SK-N-SH treated with all-trans-retinoic acid at 6 μM for 48 hours (cell line): ENCODE data around the gene PLXNA4.

Experiments used
- ATAC-seq: fragments of 200-7000 bp; cut with Tn5 transposase; 3 replicates; pipeline ENCODE4 v1.9.1; 2020; ENCODE audit warnings: mild to moderate bottlenecking, moderate library complexity
- ARNTL ChIP-seq: fragments of 450-650 bp; formaldehyde crosslinking; IDR thresholded peaks from 2 replicates; pipeline ENCODE4 v1.5.0; 2020; ENCODE audit warnings: low read depth, mild to moderate bottlenecking, moderate library complexity, borderline replicate concordance
- BACH2 ChIP-seq: fragments of 250-450 bp; sonication (Bioruptor Pico); IDR thresholded peaks from 2 replicates; pipeline ENCODE4 v1.9.0; 2021; ENCODE audit warnings: mild to moderate bottlenecking, borderline replicate concordance
- CREB5 ChIP-seq: fragments of 250-450 bp; sonication (Bioruptor Pico); IDR thresholded peaks from 2 replicates; pipeline ENCODE4 v1.5.1; 2020; ENCODE audit warnings: low read depth, mild to moderate bottlenecking, moderate library complexity
- CSDC2 ChIP-seq: fragments of 250-450 bp; sonication (Bioruptor Pico); IDR thresholded peaks from 2 replicates; pipeline ENCODE4 v1.5.0; 2020; ENCODE audit warnings: mild to moderate bottlenecking, moderate library complexity
- CSRNP3 ChIP-seq: fragments of 250-450 bp; sonication (Bioruptor Pico); IDR thresholded peaks from 2 replicates; pipeline ENCODE4 v1.5.1; 2021; ENCODE audit warnings: mild to moderate bottlenecking, moderate library complexity
- ESRRG ChIP-seq: fragments of 250-450 bp; sonication (Bioruptor Pico); IDR thresholded peaks from 2 replicates; pipeline ENCODE4 v1.6.1; 2021; ENCODE audit warnings: mild to moderate bottlenecking
- GLIS3 ChIP-seq: fragments of 250-450 bp; sonication (Bioruptor Pico); IDR thresholded peaks from 2 replicates; pipeline ENCODE4 v1.5.0; 2020; ENCODE audit warnings: mild to moderate bottlenecking, moderate library complexity
- ISL1 ChIP-seq: fragments of 250-450 bp; sonication (Bioruptor Pico); IDR thresholded peaks from 2 replicates; pipeline ENCODE4 v2.1.2; 2022; ENCODE audit warnings: mild to moderate bottlenecking, moderate library complexity
- OSR1 ChIP-seq: fragments of 250-450 bp; sonication (Bioruptor Pico); IDR thresholded peaks from 2 replicates; pipeline ENCODE4 v1.8.0; 2022; ENCODE audit warnings: moderate library complexity, mild to moderate bottlenecking, inconsistent platforms
- PATZ1 ChIP-seq: fragments of 250-450 bp; sonication (Bioruptor Pico); IDR thresholded peaks from 2 replicates; pipeline ENCODE4 v1.8.0; 2020; ENCODE audit warnings: mild to moderate bottlenecking, moderate library complexity, borderline replicate concordance
- POU6F1 ChIP-seq: fragments of 250-450 bp; sonication (Bioruptor Pico); IDR thresholded peaks from 2 replicates; pipeline ENCODE4 v1.8.0; 2021; ENCODE audit warnings: low read depth, mild to moderate bottlenecking, moderate library complexity, borderline replicate concordance
- PPARA ChIP-seq: fragments of 250-450 bp; sonication (Bioruptor Pico); IDR thresholded peaks from 2 replicates; pipeline ENCODE4 v1.5.0; 2020; ENCODE audit warnings: mild to moderate bottlenecking, borderline replicate concordance
- RARB ChIP-seq: fragments of 250-450 bp; sonication (Bioruptor Pico); IDR thresholded peaks from 2 replicates; pipeline ENCODE4 v1.8.0; 2021; ENCODE audit warnings: mild to moderate bottlenecking, moderate library complexity
- SNAI2 ChIP-seq: fragments of 250-450 bp; sonication (Bioruptor Pico); IDR thresholded peaks from 2 replicates; pipeline ENCODE4 v1.5.0; 2020; ENCODE audit warnings: mild to moderate bottlenecking, moderate library complexity
- TCF4 ChIP-seq: fragments of 250-450 bp; sonication (Bioruptor Pico); IDR thresholded peaks from 2 replicates; pipeline ENCODE4 v1.8.0; 2021; ENCODE audit warnings: mild to moderate bottlenecking, moderate library complexity, borderline replicate concordance
- TOX ChIP-seq: fragments of 250-450 bp; sonication (Bioruptor Pico); IDR thresholded peaks from 2 replicates; pipeline ENCODE4 v1.8.0; 2021; ENCODE audit warnings: mild to moderate bottlenecking, moderate library complexity, borderline replicate concordance
- TSHZ2 ChIP-seq: fragments of 250-450 bp; sonication (Bioruptor Pico); IDR thresholded peaks from 2 replicates; pipeline ENCODE4 v1.5.0; 2020; ENCODE audit warnings: mild to moderate bottlenecking, moderate library complexity
- ZC3H10 ChIP-seq: fragments of 250-450 bp; sonication (Bioruptor Pico); IDR thresholded peaks from 2 replicates; pipeline ENCODE4 v1.5.1; 2021; ENCODE audit warnings: mild to moderate bottlenecking, moderate library complexity
- ZFP3 ChIP-seq: fragments of 250-450 bp; sonication (Bioruptor Pico); IDR thresholded peaks from 2 replicates; pipeline ENCODE4 v1.5.0; 2020; ENCODE audit warnings: mild to moderate bottlenecking, moderate library complexity
- ZFP30 ChIP-seq: fragments of 450-650 bp; formaldehyde crosslinking; IDR thresholded peaks from 2 replicates; pipeline ENCODE4 v1.5.0; 2022; ENCODE audit warnings: mild to moderate bottlenecking, moderate library complexity
- ZNF565 ChIP-seq: fragments of 450-650 bp; formaldehyde crosslinking; conservative IDR thresholded peaks from 2 replicates; pipeline ENCODE4 v1.5.0; 2020; ENCODE audit warnings: low read depth, mild to moderate bottlenecking, moderate library complexity
- ZNF70 ChIP-seq: fragments of 450-650 bp; formaldehyde crosslinking; IDR thresholded peaks from 2 replicates; pipeline ENCODE4 v1.5.0; 2020; ENCODE audit warnings: mild to moderate bottlenecking, moderate library complexity

PLXNA4 gene

GRCh38 chr7:132080467-132080866 is 495.8 kb downstream of the PLXNA4 start:
- no peak for ATAC-seq
- TF ChIP-seq ESRRG (CRISPR knock-in tag): no peak
- no peak for TF ChIP-seq PPARA (CRISPR knock-in tag)
- no peak for TF ChIP-seq ISL1 (CRISPR knock-in tag)
- TF ChIP-seq ZNF70 (CRISPR knock-in tag): no peak
- no peak for TF ChIP-seq GLIS3
- no peak for TF ChIP-seq TCF4 (CRISPR knock-in tag)
- no peak for TF ChIP-seq ARNTL (CRISPR knock-in tag)
- TF ChIP-seq ZFP30 (CRISPR knock-in tag): no peak
- TF ChIP-seq ZC3H10 (CRISPR knock-in tag): no peak
- no peak for TF ChIP-seq RARB
- no peak for TF ChIP-seq TOX (CRISPR knock-in tag)
- TF ChIP-seq BACH2 (CRISPR knock-in tag): no peak
- no peak for TF ChIP-seq POU6F1 (CRISPR knock-in tag)
- no peak for TF ChIP-seq ZNF565
- no peak for TF ChIP-seq CSRNP3
- TF ChIP-seq CREB5: no peak
- TF ChIP-seq OSR1: no peak

GRCh38 chr7:132078891-132079735 is 497.2 kb downstream of the PLXNA4 start:
- no peak for TF ChIP-seq SNAI2 (CRISPR knock-in tag)
- no peak for TF ChIP-seq CSRNP3
- no peak for TF ChIP-seq ZC3H10 (CRISPR knock-in tag)
- no peak for TF ChIP-seq BACH2 (CRISPR knock-in tag)
- no peak for TF ChIP-seq OSR1
- no peak for TF ChIP-seq CSDC2
- TF ChIP-seq ZFP3: no peak
- TF ChIP-seq CREB5: no peak
- no peak for TF ChIP-seq TCF4 (CRISPR knock-in tag)
- no peak for TF ChIP-seq GLIS3
- TF ChIP-seq POU6F1 (CRISPR knock-in tag): no peak
- no peak for TF ChIP-seq PATZ1 (CRISPR knock-in tag)
- no peak for TF ChIP-seq ARNTL (CRISPR knock-in tag)
- no peak for TF ChIP-seq RARB
- no peak for TF ChIP-seq ISL1 (CRISPR knock-in tag)
- TF ChIP-seq ZNF70 (CRISPR knock-in tag): no peak
- no peak for TF ChIP-seq PPARA (CRISPR knock-in tag)
- TF ChIP-seq TSHZ2 (CRISPR knock-in tag): no peak
- ATAC-seq: no peak
